Ectodermal cell (in vitro differentiated cells): Measurements from ENCODE around the gene SERAC1.

Experiments
- H3K27ac ChIP-seq: 2 replicates; pipeline ENCODE4 v1.7.0; 2013; ENCODE audit warnings: mild to moderate bottlenecking, low read depth, low read length; ENCODE audit not compliant: insufficient read depth, poor library complexity, severe bottlenecking
- H3K27me3 ChIP-seq: 2 replicates; pipeline ENCODE4 v1.7.0; 2013; ENCODE audit warnings: mild to moderate bottlenecking, low read length; ENCODE audit not compliant: insufficient read depth, control insufficient read depth, poor library complexity, severe bottlenecking
- H3K36me3 ChIP-seq: one replicate; pipeline ENCODE4 v1.7.0; 2013; ENCODE audit warnings: low read length; ENCODE audit not compliant: control insufficient read depth, insufficient read depth
- H3K4me1 ChIP-seq: one replicate; pipeline ENCODE4 v1.7.0; 2013; ENCODE audit warnings: low read length; ENCODE audit not compliant: control insufficient read depth, insufficient read depth
- H3K4me3 ChIP-seq: 2 replicates; pipeline ENCODE4 v1.7.0; 2013; ENCODE audit warnings: low read depth, low read length, control low read depth; ENCODE audit not compliant: insufficient read depth
- H3K9me3 ChIP-seq: 2 replicates; pipeline ENCODE4 v1.7.0; 2013; ENCODE audit warnings: mild to moderate bottlenecking, low read length, moderate library complexity; ENCODE audit not compliant: control insufficient read depth
- WGBS, 2 experiments: methylation state at CpG; one replicate each; pipeline ENCODE4 v1.1.7; 2013; ENCODE audit warnings: missing lambda C conversion rate in 2 of 2; 5-methylcytosine and 5-hydroxymethylcytosine counted together

The SERAC1 gene

DNA sequence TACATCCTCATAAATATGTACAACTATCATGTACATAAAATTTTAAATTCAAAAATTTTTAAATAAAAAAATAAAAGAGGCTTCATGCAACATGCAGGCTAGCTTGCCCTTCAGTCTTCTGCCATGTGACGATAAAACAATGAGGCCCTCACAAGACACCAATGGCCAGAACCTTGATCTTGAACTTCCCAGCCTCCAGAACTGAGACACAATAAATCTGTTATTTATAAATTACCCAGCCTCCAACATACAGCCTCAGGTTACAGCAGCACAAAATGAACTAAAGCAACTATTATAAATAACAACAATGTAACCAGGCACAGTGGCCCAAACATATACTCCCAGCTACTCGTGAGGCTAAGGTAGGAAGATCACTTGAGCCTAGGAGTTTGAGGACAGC, 42.8 kb downstream of the SERAC1 start:
- Histone ChIP-seq H3K27me3 (no peaks in the 10 kb centered on the region), H3K4me1 (peaks cover 4% of the 10 kb centered on the region), H3K36me3 (peaks cover 3% of the 10 kb centered on the region), H3K27ac (no peak overlapping the region), H3K9me3 (no peaks in the 10 kb centered on the region), H3K4me3 (no peak overlapping the region)
- WGBS, 2 experiments, result 91 to 92% methylated on average over 2 of the region's 2 CpGs

DNA sequence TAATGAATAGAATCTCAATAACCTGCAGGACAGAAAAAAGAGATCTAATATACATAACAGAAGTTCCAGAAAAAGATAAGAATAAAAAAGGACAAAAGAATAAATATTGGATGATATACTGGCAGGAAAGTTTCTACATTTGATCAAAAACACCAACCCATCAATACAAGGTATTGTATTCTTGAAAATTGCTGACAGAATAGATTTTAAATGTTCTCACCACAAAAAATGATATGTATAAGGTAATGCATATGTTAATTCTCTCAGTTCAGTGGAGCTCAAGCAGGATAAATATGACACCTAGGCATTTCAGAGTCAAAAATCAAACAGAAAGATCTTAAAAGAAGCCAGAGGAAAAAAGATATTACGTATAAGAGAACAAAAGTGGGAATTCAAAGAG, 43.8 kb downstream of the SERAC1 start:
- Histone ChIP-seq H3K36me3 (peaks cover 3% of the 10 kb centered on the region), H3K4me3 (no peak overlapping the region), H3K27me3 (no peaks in the 10 kb centered on the region), H3K4me1 (peaks cover 4% of the 10 kb centered on the region), H3K9me3 (no peaks in the 10 kb centered on the region), H3K27ac (no peak overlapping the region)
- 91 to 100% methylated on average over 1 of the region's 1 CpG for WGBS, 2 experiments

DNA sequence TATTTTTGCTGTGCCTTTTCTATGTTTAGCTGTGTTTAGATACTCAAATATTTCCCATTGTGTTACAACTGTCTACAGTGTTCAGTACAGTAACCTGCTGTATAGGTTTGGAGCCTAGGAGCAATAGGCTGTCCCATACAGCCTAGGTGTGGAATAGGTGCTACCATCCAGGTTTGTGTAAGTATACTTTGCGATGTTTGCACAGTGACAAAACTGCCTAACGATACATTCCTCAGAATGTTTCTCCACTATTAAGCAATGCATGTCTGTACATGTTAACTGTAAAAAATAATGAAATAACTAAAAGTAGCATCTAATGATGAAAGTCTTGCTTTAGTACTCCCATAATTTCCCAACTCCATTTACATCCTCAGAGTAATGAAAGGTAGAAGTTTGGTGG, 46.0 kb downstream of the SERAC1 start:
- Histone ChIP-seq H3K4me1 (peaks cover 4% of the 10 kb centered on the region), H3K27ac (no peak overlapping the region), H3K9me3 (no peaks in the 10 kb centered on the region), H3K27me3 (no peaks in the 10 kb centered on the region), H3K36me3 (peaks cover 3% of the 10 kb centered on the region), H3K4me3 (no peak overlapping the region)
- 83 to 96% methylated on average over 1 to 2 of the region's 2 CpGs for WGBS, 2 experiments

DNA sequence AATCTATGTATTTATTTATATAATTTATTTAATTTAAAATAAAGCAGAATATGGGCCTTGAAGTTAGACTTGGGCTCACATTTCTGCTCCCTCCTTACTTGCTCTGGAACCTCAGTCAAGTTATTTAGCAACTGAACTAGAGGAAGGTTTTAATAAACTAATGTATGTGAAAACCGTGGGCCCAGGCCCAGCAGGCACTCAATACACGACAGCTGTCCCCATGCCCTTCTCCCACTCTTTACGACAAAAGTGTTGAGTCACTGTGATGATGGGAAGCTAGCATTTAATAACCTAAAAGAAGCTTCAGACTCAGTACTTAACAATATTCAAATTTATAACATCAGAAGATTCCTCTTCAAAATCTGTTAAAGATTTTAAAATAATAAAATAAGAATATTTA, 46.7 kb downstream of the SERAC1 start:
- Histone ChIP-seq H3K27ac (no peak overlapping the region), H3K27me3 (no peaks in the 10 kb centered on the region), H3K4me3 (no peak overlapping the region), H3K9me3 (no peaks in the 10 kb centered on the region), H3K36me3 (peaks cover 3% of the 10 kb centered on the region), H3K4me1 (peaks cover 4% of the 10 kb centered on the region)
- WGBS, 2 experiments, result 50 to 73% methylated on average over 1 to 3 of the region's 3 CpGs

DNA sequence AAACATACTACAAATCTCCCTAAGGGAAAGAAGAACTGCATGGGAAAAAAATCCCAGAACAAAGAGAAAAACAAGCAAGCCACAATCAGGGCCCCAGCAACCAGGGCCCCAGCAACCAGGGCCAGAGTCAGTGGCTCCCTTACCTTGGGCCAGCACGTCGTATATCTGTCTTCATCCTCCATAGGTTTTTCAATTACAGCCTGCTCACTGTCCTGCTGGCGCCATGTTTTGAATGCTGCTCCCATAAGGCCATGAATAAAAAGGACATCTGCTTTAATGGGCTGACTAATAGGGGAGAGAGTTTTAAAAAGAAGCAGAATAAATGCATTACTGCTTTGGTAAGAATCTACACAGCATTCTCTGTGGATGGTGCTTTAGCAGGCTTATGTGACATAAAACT, 49.2 kb downstream of the SERAC1 start:
- Histone ChIP-seq H3K36me3 (no peaks in the 10 kb centered on the region), H3K27me3 (no peaks in the 10 kb centered on the region), H3K9me3 (no peaks in the 10 kb centered on the region), H3K4me1 (peaks cover 4% of the 10 kb centered on the region), H3K27ac (no peak overlapping the region), H3K4me3 (no peak overlapping the region)
- 92 to 97% methylated on average over 3 of the region's 3 CpGs for WGBS, 2 experiments

DNA sequence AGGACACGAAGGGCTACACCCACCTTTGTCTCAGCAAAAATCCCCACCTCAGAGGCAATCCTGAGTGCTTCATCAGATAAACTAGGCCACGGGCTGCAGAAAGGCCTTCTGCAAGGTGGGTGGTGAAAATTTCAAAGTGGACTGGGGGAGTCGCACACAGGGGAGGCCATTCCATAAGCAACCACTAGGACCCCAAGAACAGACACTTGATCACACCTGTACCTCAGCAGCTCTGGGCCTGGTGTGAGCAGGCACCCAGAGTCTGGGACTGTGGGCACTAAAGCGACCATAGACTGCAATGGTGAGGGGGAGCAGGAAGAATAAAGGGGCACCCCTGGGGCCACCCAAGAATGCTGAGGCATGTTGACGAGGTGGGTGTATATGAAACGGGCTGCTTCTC, 52.6 kb downstream of the SERAC1 start:
- WGBS, 2 experiments, result 92% methylated on average over 6 of the region's 6 CpGs
- Histone ChIP-seq H3K4me3 (no peak overlapping the region), H3K9me3 (no peaks in the 10 kb centered on the region), H3K4me1 (no peaks in the 10 kb centered on the region), H3K36me3 (peaks cover 11% of the 10 kb centered on the region), H3K27me3 (no peaks in the 10 kb centered on the region), H3K27ac (no peak overlapping the region)

DNA sequence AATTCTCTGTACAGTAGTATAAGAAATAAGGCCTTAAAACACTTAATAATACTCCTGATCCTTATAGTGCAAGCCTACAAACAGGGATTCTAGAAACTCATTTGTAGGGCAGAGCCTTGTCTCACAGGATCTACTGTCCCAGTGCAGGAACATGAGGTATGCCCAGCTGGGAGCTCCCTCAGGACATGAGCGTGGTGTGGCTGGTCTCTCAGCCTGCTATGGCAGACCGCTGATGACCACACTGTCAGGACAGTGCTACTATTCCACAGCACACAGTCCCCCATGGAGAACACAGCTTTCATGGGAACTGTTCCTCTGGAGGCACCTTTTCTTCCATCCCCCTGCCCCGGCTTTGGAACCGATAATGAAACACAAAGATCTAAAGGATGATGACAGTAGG, 53.0 kb downstream of the SERAC1 start:
- WGBS, 2 experiments, result 93 to 95% methylated on average over 4 of the region's 4 CpGs
- no peak overlapping the region for H3K4me3 ChIP-seq

DNA sequence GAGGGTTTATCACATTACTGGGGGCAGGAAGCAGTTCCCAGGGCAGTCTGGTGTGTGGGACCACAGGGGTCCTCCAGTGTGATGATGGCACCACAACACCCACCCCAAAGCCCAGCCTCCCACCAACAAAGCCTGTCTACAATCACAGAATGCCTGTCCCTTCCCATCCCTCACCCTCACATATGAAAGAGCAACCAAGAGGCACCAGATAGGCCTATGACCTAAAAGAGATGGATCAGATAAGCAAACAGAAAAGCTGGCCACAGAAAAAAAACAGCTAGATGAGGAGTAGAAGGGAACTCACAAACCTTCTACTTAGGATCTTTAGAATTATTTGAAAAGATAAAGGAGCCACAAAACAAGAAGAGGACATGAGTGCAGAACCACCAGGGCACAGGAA, 54.3 kb downstream of the SERAC1 start:
- H3K27ac ChIP-seq, result no peak overlapping the region
- H3K27me3 ChIP-seq, result no peaks in the 10 kb centered on the region
- H3K4me3 ChIP-seq, result no peak overlapping the region
- H3K36me3 ChIP-seq, result peaks cover 11% of the 10 kb centered on the region
- H3K9me3 ChIP-seq, result no peaks in the 10 kb centered on the region
- H3K4me1 ChIP-seq, result no peaks in the 10 kb centered on the region

More for the DNA sequence above, 53.0 kb downstream of the SERAC1 start:
- H3K27me3 ChIP-seq, result no peaks in the 10 kb centered on the region
- no peaks in the 10 kb centered on the region for H3K4me1 ChIP-seq
- H3K36me3 ChIP-seq, result peaks cover 11% of the 10 kb centered on the region
- no peaks in the 10 kb centered on the region for H3K9me3 ChIP-seq
- no peak overlapping the region for H3K27ac ChIP-seq

DNA sequence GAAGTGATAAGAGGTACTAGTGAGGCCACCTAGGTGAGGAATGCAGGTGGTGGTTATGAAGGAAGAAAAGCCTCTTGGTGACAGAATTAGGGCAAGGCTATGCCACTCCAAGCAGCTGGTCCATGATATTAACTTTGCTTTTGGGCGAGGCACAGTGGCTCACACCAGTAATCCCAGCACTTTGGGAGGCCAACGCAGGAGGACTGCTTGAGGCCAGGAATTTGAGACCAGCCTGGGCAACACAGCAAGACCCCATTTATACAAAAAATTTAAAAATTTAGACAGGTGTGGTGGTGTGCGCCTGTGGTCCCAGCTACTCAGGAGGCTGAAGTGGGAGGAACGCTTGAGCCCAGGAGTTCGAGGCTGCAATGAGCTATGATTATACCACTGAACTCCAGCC, 56.1 kb downstream of the SERAC1 start:
- Histone ChIP-seq H3K36me3 (peaks cover 11% of the 10 kb centered on the region), H3K27ac (no peak overlapping the region), H3K4me3 (no peak overlapping the region), H3K27me3 (no peaks in the 10 kb centered on the region), H3K9me3 (no peaks in the 10 kb centered on the region), H3K4me1 (no peaks in the 10 kb centered on the region)
- 88 to 91% methylated on average over 5 of the region's 5 CpGs for WGBS, 2 experiments

DNA sequence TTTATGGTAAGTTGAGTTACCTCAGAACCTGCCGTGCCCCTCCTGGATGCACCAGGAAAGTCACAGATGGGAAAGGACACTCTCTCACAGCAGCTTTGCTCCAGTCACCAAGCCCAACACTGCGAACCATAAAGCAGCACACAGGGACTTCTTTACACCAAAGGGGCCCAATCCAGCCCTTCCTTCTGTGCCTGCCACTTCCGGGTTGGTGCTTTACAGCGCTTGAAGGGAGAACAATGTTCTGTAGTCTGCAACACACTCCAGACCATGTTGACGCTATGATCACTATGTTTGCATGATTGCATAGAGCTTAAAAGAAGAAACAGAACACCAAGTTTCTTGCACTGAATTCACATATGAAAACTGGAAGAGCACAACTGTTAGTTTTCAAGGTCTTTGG, 57.1 kb downstream of the SERAC1 start:
- H3K9me3 ChIP-seq, result no peaks in the 10 kb centered on the region
- H3K36me3 ChIP-seq, result peaks cover 11% of the 10 kb centered on the region
- H3K27ac ChIP-seq, result no peak overlapping the region
- WGBS, 2 experiments, result 89 to 97% methylated on average over 5 of the region's 5 CpGs
- no peak overlapping the region for H3K4me3 ChIP-seq
- no peaks in the 10 kb centered on the region for H3K4me1 ChIP-seq
- no peaks in the 10 kb centered on the region for H3K27me3 ChIP-seq

DNA sequence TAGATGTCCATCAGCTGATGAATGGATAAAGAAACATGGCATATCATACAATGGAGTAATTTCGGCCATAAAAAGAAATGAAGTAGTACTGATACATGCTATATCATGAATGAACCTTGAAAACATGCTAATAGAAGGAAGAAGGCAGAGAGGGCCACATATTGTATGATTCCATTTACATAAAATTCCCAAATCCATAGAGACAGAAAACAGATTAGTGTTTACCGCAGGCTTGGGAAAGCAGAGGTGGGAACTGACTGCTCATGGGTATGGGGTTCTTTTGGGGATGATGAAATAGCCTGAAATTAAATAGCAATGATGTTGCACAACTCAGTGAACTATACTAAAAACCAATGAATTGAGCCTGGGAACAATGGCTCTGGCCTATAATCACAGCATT, 58.3 kb downstream of the SERAC1 start:
- Histone ChIP-seq H3K9me3 (no peaks in the 10 kb centered on the region), H3K27me3 (no peaks in the 10 kb centered on the region), H3K4me1 (no peaks in the 10 kb centered on the region), H3K27ac (no peak overlapping the region), H3K4me3 (no peak overlapping the region), H3K36me3 (peaks cover 11% of the 10 kb centered on the region)
- WGBS, 2 experiments, result 25 to 75% methylated on average over 1 to 2 of the region's 2 CpGs
